C4-2B (cell line): ENCODE measurements around the gene NCOA1.

Experiments
- CTCF ChIP-seq: fragments of 450-650 bp; conservative IDR thresholded peaks from 2 replicates; pipeline ENCODE4 v1.5.1; 2017; ENCODE audit warnings: mild to moderate bottlenecking
- ZFX ChIP-seq: fragments of 450-650 bp; IDR thresholded peaks from 2 replicates; pipeline ENCODE4 v1.6.1; 2017

DNA sequence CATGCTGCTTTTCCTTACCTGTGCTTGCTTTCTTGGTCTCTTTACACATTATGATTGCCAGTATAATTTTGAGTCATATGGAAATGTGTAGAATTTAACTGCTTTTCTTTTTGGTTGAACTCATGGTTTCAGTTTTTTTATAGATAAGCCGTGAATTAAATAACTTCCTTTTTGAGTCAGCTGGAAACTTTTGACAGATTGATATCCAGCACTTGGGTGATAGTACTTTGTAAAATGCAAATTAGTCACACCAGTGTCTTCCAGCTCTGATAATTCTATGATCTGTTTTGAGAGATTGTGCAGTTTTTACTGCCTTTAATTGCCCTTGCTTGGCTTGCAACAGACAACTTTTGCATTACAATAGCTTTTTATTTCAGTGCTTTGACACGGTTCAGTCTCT lies 86.4 kb downstream of the NCOA1 start:
- TF ChIP-seq CTCF, result no peak
- TF ChIP-seq ZFX, result no peak
